Stimulated activated naive B cell treated with anti-CD40 and anti-IgM and Interleukin-4, amounts not matched to agents 10 μg/mL and 1 μg/mL and 100 μg/mL, for 72 hours (primary cell): ENCODE data around the gene TRMT10A.

Source experiments
- ATAC-seq, 2 donors: fragments of 150-1000 bp; cut with Tn5 transposase; replicated peaks; 2 replicates each; pipeline ENCODE4 v1.10.0; 2021; ENCODE audit warnings: moderate library complexity in 1 of 2
- DNase-seq: peaks from one replicate; pipeline ENCODE4 v3.0.0; 2021
- H3K27ac Mint-ChIP-seq: one replicate; pipeline ENCODE4 v1.8.0; 2022; ENCODE audit warnings: mild to moderate bottlenecking, mixed read lengths
- H3K27me3 Mint-ChIP-seq, 2 donors: one replicate each; pipeline ENCODE4 v1.8.0; 2022; ENCODE audit warnings: mixed read lengths in 2 of 2
- H3K36me3 Mint-ChIP-seq, 2 donors: one replicate each; pipeline ENCODE4 v1.8.0; 2022; ENCODE audit warnings: mixed read lengths in 2 of 2, mild to moderate bottlenecking in 1 of 2
- H3K4me1 Mint-ChIP-seq, 2 donors: one replicate each; pipeline ENCODE4 v1.8.0; 2022; ENCODE audit warnings: mixed read lengths in 2 of 2, mild to moderate bottlenecking in 1 of 2
- H3K4me3 Mint-ChIP-seq, 2 donors: one replicate each; pipeline ENCODE4 v1.8.0; 2022; ENCODE audit warnings: mild to moderate bottlenecking in 2 of 2, mixed read lengths in 2 of 2, moderate library complexity in 1 of 2
- H3K9me3 Mint-ChIP-seq, 2 donors: one replicate each; pipeline ENCODE4 v1.8.0; 2022; ENCODE audit warnings: mixed read lengths in 2 of 2, mild to moderate bottlenecking in 1 of 2

The TRMT10A gene, protein sequence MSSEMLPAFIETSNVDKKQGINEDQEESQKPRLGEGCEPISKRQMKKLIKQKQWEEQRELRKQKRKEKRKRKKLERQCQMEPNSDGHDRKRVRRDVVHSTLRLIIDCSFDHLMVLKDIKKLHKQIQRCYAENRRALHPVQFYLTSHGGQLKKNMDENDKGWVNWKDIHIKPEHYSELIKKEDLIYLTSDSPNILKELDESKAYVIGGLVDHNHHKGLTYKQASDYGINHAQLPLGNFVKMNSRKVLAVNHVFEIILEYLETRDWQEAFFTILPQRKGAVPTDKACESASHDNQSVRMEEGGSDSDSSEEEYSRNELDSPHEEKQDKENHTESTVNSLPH

DNA sequence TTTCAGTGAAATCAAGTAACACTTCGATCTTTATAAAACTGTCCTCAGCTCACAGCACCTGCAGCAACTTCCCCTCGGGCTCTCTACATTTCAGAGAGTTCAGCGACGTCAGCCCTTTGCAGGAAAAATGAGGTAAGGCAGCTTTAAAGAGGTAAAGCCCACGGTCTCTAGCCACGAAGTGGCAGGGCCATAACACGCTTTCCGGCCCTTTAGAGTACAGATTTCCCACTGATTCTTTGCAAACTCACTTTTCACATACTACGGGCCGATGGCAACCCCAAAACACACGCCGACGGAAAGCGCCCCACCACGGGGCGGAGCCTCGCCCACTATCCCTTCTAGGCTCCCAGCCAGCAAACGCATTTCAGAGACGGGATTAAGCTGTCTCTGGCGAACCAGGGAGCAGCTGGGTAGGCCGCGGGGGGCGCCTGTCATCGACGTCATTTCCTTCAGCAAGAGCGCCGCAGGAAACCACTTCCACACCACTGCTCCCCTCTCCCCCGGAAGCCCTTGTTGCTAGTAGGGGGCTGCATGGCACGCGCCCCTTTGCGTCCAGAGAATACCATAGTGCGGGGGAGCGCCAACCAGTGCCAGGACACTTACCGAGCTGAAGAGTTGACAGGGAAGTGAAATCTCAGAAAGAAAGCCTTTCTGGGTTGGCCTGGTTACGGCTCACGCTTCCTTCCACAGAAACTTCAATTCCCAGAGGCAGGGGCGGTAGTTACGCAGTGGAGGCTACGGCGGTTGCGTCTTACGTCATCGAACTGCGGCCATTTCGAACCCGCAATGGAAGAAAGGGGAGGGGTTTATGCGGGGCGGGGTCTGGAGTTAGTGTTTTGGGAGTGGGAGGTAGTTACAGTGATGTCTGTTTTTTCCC lies at the start of gene TRMT10A:
Gene TRMT10A (minus strand): TSS at position 730 of the 877 bp plus-strand sequence. CDS start 4,701 bp downstream, outside the sequence.
- Mint-ChIP-seq H3K27me3 (peaks cover 21 to 23% of the 10 kb centered on the region in 2 donors), H3K9me3 (no peaks in the 10 kb centered on the region), H3K27ac (peak within 1 kb of the TSS; percentile 98), H3K4me3 (peak within 1 kb of the TSS; percentile 91 to 100), H3K36me3 (no peaks in the 10 kb centered on the region), H3K4me1 (peaks cover 0 to 6% of the 10 kb centered on the region in 2 donors)
- ATAC-seq (peak; percentile 93 to 94), DNase-seq (peak; percentile 96)

DNA sequence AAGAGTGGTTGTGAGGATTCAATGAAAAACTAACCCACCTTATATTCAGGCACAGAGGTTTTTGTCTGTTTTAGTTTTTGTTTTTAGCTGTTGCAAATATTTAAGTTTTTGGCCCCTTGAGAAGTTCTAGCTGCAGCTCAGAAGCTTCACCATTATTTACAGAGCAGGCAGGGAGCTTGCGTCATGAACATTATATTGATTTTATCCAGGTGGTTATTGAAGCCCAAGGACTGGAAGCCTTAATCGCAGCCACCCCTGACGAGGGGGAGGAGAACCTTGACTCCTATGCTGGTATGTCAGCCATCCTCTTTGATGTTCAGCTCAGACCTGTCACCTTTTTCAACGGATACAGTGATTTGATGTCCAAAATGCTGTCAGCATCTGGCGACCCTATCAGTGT lies 48.9 kb upstream of the TRMT10A start:
- Mint-ChIP-seq H3K27ac (no peak overlapping the region), H3K4me3 (no peak overlapping the region), H3K9me3 (no peaks in the 10 kb centered on the region), H3K4me1 (no peaks in the 10 kb centered on the region), H3K27me3 (peaks cover 8 to 11% of the 10 kb centered on the region in 2 donors), H3K36me3 (no peaks in the 10 kb centered on the region)
- DNase-seq, result no peak
- ATAC-seq, result no peak

DNA sequence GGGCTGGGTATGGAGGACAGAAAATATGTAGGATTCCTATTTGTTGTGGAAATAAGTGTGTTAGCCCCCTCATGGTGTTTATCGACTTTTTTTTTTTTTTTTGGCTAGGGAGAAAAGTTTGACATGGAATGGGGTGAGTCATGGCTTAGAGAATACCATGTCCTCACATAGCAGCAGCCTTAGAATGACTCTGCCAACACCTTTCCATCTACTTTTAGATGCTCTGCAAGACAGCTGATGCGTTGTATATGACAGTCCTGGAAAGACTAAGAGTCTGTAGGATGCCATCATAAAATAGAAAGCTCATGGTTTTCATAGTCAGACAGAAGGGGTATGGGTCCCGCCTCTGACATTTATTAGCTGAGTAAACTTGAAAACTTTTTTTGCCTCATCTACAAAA lies 48.4 kb upstream of the TRMT10A start:
- Mint-ChIP-seq H3K36me3 (no peaks in the 10 kb centered on the region), H3K27ac (no peak overlapping the region), H3K9me3 (no peaks in the 10 kb centered on the region), H3K4me3 (no peak overlapping the region), H3K4me1 (no peaks in the 10 kb centered on the region), H3K27me3 (peaks cover 7 to 12% of the 10 kb centered on the region in 2 donors)
- DNase-seq (no peak), ATAC-seq (no peak)

DNA sequence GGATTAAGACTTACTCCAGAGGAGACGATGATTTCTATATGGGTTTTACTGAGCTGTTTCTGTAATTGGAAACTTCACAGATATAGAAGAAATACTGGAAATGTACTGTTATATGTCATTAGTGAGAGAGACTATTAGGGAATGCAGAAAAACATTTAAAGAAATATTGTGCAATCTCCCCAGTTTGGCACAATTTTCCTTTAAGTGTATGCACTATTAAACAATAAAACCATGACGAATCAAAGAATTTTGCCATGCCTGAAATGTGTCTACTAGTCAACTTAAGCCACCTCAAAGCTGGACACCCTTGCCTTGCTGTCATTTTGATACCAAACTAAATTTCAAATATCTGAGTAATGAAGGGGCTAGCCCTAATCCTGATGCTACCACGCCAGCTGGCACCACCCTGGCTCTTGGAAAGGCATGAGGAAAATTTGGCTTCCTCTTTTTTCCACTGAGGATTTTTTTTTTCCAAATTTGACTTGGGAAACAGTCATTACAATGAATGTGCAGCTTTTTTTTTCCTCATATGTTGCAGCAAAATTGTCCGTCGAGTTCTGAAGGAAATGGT lies 46.9 kb upstream of the TRMT10A start:
- H3K27me3 Mint-ChIP-seq, result peaks cover 9 to 14% of the 10 kb centered on the region in 2 donors
- H3K36me3 Mint-ChIP-seq, result no peaks in the 10 kb centered on the region
- no peak for DNase-seq
- no peak overlapping the region for H3K4me3 Mint-ChIP-seq
- H3K4me1 Mint-ChIP-seq, result no peaks in the 10 kb centered on the region
- no peak for ATAC-seq
- no peak overlapping the region for H3K27ac Mint-ChIP-seq
- H3K9me3 Mint-ChIP-seq, result no peaks in the 10 kb centered on the region

DNA sequence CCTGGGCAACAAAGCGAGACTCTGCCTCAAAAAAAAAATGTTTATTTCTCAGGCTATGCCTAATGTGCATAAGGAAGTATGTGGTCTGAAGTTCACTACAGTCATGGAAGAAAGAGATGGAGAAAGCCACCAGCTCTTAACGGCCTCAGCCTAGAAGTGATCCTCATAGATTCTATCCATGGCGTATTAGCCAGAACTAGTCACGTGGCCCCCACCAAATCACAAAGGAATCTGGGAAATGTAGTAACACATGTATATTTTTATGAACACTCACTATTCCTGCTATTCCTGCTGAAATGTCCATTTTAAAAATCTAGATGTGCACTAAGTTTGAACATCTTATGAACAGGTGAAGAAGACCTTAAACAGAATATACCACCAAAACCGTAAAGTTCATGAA lies 44.6 kb upstream of the TRMT10A start:
- Mint-ChIP-seq H3K9me3 (no peaks in the 10 kb centered on the region), H3K4me3 (no peak overlapping the region), H3K27me3 (peaks cover 18 to 21% of the 10 kb centered on the region in 2 donors), H3K4me1 (no peaks in the 10 kb centered on the region), H3K36me3 (no peaks in the 10 kb centered on the region), H3K27ac (no peak overlapping the region)
- DNase-seq, result no peak
- ATAC-seq, result no peak

DNA sequence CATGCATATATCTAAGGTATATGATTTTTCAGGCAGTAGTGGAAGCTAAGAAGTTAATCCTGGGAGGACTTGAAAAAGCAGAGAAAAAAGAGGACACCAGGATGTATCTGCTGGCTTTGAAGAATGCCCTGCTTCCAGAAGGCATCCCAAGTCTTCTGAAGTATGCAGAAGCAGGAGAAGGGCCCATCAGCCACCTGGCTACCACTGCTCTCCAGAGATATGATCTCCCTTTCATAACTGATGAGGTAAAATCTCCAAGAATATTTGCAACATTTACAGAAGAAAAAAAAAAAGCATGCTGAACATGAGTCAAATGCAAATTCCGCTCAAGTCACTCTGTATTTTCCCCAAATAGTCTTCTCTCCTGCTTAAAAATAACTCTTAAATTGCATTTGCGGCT lies 42.9 kb upstream of the TRMT10A start:
- Mint-ChIP-seq H3K36me3 (no peaks in the 10 kb centered on the region), H3K9me3 (no peaks in the 10 kb centered on the region), H3K4me1 (no peaks in the 10 kb centered on the region), H3K4me3 (no peak overlapping the region), H3K27ac (no peak overlapping the region), H3K27me3 (peaks cover 21 to 24% of the 10 kb centered on the region in 2 donors)
- DNase-seq, result no peak
- no peak for ATAC-seq

DNA sequence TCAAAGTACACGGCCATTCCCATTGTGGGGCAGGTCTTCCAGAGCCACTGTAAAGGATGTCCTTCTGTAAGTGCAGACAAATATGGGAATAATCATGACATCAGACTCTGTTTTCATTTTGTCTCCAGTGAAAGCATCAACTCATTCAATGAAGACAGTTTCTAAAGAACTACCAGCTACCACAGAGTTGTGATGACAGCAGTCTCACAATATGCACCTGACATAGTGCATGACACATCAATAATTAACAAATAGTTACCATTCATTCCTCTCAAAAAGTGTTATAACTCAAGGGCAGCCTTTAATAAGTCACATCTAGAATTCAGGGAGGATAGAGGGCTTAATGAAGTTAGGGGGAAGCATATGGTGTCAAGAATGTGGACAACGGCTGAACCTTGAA lies 31.0 kb upstream of the TRMT10A start:
- Mint-ChIP-seq H3K4me3 (no peak overlapping the region), H3K4me1 (no peaks in the 10 kb centered on the region), H3K27ac (no peak overlapping the region), H3K9me3 (no peaks in the 10 kb centered on the region), H3K27me3 (peaks cover 5 to 7% of the 10 kb centered on the region in 2 donors), H3K36me3 (no peaks in the 10 kb centered on the region)
- DNase-seq (no peak), ATAC-seq (no peak)

DNA sequence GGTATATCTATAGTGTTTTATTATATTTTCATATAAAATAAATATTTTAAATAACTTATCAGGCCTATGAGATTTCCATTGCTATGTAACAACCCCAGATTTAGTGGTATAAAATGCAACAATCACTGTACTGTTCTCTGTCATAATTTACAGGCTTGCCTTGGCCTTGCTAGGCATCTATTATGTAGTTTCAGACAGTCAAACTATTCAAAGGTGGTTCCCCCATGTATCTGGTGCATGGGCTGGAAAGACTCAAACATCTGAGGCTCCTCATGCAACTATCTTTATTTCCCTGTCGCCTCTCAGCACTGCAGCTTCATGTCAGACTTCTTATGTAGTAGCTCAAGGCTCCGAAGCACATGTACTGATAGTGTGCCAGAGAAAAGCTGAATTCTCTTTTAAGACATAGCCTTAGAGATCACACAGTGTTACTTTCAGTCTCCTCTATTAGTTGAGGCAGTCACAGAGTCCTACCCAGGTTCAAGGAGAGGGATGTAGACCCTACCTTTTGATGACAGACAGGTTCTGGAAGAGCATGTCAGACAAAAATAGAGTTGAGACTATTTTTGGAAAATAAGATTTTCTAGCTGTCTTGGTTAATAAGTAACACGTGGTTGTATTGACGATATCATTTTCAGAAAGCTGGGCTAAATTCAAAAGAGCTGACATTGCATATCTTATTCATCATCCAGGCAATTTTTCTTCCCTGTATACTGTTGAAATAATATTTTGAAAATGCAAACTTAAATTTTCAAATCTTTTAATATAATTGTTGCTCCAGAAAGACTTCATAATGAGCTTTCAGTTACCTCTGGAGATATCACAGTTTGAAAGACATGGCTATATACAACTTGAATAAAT lies 30.2 kb upstream of the TRMT10A start:
- no peak for ATAC-seq
- no peak overlapping the region for H3K4me3 Mint-ChIP-seq
- H3K27me3 Mint-ChIP-seq, result peaks cover 7 to 10% of the 10 kb centered on the region in 2 donors
- no peaks in the 10 kb centered on the region for H3K36me3 Mint-ChIP-seq
- H3K4me1 Mint-ChIP-seq, result no peaks in the 10 kb centered on the region
- DNase-seq, result no peak
- no peak overlapping the region for H3K27ac Mint-ChIP-seq
- H3K9me3 Mint-ChIP-seq, result no peaks in the 10 kb centered on the region

DNA sequence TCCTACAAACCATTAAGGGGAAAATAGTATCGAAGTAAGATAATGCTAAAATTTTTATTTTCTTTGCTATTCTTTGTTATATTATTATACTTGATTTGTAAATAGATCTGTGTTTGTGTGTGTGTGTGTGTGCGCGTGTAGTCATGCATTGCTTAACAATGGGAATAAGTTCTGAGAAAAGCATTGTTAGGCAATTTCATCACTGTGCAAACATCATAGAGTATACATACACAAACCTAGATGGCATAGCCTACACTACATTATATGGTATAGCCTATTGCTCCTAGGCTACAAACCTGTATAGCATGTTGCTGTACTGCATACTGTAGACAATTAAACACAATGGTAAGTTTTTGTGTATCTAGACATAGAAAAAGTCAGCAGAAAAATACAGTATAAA lies 27.9 kb upstream of the TRMT10A start:
- Mint-ChIP-seq H3K4me1 (no peaks in the 10 kb centered on the region), H3K27me3 (peaks cover 2 to 5% of the 10 kb centered on the region in 2 donors), H3K9me3 (no peaks in the 10 kb centered on the region), H3K36me3 (no peaks in the 10 kb centered on the region), H3K27ac (no peak overlapping the region), H3K4me3 (no peak overlapping the region)
- DNase-seq (no peak), ATAC-seq (no peak)

DNA sequence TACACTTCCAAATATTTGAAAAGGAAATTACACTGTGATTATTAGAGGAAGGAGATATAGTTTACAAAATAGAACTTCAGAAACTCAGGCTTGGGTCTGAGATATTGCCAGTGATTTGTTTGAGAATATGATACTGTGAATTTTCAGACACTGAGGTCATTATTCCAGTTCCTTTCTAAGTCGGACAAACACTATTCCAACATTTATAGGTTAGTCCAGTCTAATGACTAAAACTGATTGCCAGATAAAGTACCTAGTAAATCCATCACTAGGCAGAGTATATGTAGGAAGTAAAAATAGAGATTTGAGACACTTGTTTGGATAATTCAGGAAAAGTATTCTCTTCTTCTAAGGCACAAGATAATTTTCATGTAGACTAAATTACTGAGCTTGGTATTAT lies 24.0 kb upstream of the TRMT10A start:
- H3K27me3 Mint-ChIP-seq, result peaks cover 11 to 16% of the 10 kb centered on the region in 2 donors
- no peak for ATAC-seq
- H3K36me3 Mint-ChIP-seq, result no peaks in the 10 kb centered on the region
- H3K4me1 Mint-ChIP-seq, result no peaks in the 10 kb centered on the region
- no peak overlapping the region for H3K4me3 Mint-ChIP-seq
- no peaks in the 10 kb centered on the region for H3K9me3 Mint-ChIP-seq
- H3K27ac Mint-ChIP-seq, result no peak overlapping the region
- DNase-seq, result no peak

DNA sequence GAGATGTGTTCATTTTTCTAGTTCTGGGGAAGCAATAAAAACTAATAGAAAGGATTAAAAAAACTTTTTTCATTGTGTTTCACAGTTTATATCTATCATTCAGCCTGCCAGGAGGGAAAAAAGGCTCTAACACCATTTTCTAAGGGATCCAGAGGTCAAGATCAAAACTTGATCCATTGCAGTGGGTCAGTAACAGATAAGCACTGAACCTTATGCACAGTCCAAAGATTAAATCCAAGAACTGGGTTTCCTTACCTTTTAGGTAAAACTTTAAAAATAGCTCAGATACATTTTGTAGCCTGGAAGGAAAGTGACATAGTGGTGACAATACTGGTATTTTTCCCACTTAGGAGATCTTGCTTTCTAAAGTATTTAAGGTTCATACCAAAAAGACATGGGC lies 23.5 kb upstream of the TRMT10A start:
- Mint-ChIP-seq H3K27ac (no peak overlapping the region), H3K9me3 (no peaks in the 10 kb centered on the region), H3K36me3 (no peaks in the 10 kb centered on the region), H3K4me1 (no peaks in the 10 kb centered on the region), H3K4me3 (no peak overlapping the region), H3K27me3 (peaks cover 12 to 19% of the 10 kb centered on the region in 2 donors)
- ATAC-seq (no peak), DNase-seq (no peak)

DNA sequence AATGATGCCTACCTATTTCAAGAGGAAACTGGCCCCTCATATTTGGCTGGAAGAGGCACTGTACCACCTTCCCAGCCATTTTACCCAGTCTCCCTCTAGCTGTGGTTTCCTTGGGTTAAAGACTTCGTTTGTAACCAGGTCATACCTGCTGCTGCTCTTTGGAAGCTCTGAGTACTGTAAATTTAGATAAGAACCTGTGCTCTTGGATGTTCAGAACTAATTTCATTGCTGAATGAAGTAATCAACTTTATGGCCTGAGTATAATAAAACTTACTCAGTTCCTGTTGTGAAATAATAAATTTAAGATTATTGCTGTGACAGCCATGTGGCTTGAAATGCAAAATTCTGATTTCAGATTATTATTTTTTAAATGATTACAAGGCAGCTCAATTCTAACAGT lies 23.0 kb upstream of the TRMT10A start:
- Mint-ChIP-seq H3K27ac (no peak overlapping the region), H3K36me3 (no peaks in the 10 kb centered on the region), H3K4me1 (no peaks in the 10 kb centered on the region), H3K4me3 (no peak overlapping the region), H3K27me3 (peaks cover 17 to 24% of the 10 kb centered on the region in 2 donors), H3K9me3 (no peaks in the 10 kb centered on the region)
- ATAC-seq (no peak), DNase-seq (no peak)

DNA sequence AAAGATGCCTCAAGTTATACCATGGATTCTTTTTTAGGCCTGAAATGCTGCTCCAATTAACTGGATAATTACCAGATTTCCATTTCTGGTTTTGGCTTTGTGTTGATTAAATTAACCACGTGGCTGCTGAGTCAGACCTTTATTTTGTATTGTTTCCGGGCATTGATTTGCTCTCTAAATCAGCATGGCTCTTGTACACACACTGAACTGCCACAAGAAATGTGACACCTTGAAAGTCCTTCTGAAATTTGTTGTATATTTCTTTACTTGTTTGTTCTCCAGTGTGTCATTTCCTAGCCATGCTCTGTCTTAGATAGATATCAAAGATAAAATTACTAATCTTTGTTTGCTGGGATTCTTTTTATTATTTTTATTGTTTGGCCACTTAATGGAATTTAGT lies 22.5 kb upstream of the TRMT10A start:
- Mint-ChIP-seq H3K27ac (no peak overlapping the region), H3K4me3 (no peak overlapping the region), H3K4me1 (no peaks in the 10 kb centered on the region), H3K36me3 (no peaks in the 10 kb centered on the region), H3K27me3 (peaks cover 20 to 29% of the 10 kb centered on the region in 2 donors), H3K9me3 (no peaks in the 10 kb centered on the region)
- no peak for ATAC-seq
- no peak for DNase-seq

DNA sequence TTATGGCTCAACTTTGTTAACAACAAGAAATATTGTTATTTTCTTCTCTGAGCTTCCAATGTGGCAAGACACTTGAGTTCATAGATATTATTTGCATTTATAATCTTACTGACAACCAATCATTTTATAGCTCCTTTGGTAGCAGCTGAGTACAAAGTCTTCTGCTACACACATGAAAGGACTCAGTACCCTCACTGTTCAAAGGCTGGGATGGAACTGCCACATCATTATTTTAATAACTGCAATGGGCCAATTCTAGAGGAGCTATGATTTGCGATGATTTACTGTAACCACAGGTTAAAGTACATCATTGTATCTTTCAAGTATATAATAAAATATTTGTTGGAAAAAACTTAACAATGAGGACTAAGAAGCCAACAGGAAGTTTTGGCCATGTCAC lies 21.7 kb upstream of the TRMT10A start:
- H3K27me3 Mint-ChIP-seq, result peaks cover 20 to 31% of the 10 kb centered on the region in 2 donors
- no peak overlapping the region for H3K27ac Mint-ChIP-seq
- no peaks in the 10 kb centered on the region for H3K4me1 Mint-ChIP-seq
- ATAC-seq (no peak), DNase-seq (no peak)
- H3K4me3 Mint-ChIP-seq, result no peak overlapping the region
- no peaks in the 10 kb centered on the region for H3K36me3 Mint-ChIP-seq
- no peaks in the 10 kb centered on the region for H3K9me3 Mint-ChIP-seq
